CD4-positive, alpha-beta T cell treated with Interleukin-17A for 4 hours (primary cell): ENCODE data around the gene C6orf47.
"Not testable (repeated sequence)": the region's sequence is repeated elsewhere in the genome, so short reads cannot be mapped to it uniquely, and the experiment has no call there.

Experiments used
- DNase-seq: peaks from one replicate; pipeline ENCODE4 v3.0.0-alpha.2; 2020; ENCODE audit warnings: mixed read lengths

Gene C6orf47, protein sequence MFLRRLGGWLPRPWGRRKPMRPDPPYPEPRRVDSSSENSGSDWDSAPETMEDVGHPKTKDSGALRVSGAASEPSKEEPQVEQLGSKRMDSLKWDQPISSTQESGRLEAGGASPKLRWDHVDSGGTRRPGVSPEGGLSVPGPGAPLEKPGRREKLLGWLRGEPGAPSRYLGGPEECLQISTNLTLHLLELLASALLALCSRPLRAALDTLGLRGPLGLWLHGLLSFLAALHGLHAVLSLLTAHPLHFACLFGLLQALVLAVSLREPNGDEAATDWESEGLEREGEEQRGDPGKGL

DNA sequence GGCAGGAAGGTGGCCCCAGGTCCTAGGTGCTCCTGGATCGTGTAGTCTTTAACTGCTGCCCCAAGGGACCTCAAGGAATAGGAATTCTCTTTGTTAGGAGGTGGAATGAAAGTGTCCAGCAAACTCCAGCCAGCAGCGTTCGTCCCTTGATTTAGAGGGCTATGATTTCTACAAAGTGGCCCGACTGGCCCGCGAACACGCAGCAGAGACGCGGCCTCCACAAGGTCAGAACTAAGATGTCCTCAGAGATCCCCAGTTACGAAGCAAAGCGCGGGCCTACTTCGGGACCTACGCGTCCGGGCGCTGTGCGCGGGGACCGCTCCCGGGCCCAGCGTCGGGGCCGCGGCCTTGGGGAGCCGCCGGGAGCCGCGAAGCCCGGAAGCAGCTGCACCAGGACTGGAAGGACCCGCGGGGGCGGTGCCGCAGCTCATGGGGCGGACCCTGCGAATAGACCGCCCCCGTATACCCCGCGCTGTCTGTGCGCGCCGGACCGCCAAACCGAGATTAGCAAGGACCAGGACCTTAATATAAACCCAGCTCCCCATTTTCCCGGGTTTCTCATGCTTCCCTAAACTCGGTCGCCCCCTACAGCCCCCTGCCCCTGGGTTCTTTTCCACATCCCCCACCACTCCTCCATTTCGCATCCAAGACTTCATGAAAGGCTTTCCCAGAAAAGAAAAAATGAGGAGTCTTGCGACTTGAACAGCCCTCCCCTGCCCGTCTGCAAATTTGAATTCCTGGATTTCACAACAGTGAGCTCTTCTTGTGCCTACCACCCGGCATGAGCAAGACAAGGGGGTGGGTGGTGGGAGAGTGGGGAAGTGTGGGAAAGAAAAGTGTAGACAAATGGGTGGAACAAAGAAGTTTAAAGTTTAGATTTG is at the start of gene C6orf47:
Gene C6orf47 (minus strand): TSS at position 398 of the 881 bp plus-strand sequence. CDS start 831 bp downstream, outside the sequence.
- peak; percentile 88 for DNase-seq

DNA sequence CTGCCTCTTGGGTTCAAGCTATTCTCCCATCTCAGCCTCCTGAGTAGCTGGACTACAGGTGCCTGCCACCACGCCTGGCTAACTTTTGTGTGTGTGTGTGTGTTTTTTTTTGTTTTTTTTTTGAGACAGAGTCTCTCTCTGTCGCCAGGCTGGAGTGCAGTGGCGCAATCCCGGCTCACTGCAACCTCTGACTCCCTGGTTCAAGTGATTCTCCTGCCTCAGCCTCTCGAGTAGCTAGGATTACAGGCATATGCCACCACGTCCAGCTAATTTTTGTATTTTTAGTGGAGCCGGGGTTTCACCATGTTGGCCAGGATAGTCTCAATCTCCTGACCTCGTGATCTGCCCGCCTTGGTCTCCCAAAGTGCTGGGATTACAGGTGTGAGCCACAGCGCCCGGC is 48.6 kb upstream of the C6orf47 start:
- DNase-seq, result not testable (repeated sequence)

DNA sequence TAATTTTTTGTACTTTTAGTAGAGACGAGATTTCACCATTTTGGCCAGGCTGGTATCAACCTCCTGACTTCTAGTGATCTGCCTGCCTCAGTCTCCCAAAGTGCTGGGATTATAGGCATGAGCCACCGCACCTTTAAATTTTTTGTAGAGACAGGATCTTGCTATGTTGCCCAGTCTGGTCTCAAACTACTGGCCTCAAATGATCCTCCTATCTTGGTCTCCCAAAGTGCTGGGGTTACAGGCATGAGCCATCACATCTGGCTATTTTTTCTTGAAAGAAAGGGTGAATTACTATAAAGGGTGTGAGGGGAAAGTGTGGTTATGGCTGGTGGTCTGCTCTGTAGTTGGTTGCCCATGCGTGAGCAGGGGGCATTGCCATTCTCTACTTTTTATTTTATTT is 47.6 kb upstream of the C6orf47 start:
- no peak for DNase-seq

DNA sequence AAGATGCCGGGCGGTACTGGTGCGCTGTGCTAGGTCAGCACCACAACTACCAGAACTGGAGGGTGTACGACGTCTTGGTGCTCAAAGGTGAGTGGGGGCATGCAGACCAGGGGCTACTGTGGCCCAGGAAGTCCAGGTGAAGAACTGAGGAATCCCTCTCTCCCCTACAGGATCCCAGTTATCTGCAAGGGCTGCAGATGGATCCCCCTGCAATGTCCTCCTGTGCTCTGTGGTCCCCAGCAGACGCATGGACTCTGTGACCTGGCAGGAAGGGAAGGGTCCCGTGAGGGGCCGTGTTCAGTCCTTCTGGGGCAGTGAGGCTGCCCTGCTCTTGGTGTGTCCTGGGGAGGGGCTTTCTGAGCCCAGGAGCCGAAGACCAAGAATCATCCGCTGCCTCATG is 47.1 kb upstream of the C6orf47 start:
- no peak for DNase-seq

DNA sequence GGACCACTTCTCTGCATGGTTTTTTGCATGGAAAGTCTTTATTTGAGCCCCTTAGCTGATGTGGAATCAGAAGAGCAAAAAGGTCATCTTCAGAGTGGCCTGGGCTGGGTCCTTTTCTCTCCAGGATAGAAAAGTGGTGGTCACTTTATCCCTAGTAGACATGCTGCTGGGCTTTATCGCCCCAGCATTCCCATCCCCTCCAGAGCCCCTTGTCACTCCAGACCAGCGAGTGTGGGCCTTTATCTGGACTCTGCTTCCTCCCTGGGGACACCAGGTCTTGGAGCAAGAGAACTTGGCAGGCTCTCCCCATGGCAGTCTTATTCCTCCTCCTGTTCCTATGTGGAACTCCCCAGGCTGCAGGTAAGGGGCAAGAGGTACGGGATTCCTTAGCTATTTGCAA is 46.0 kb upstream of the C6orf47 start, which contains the start of gene LY6G6F:
Gene LY6G6F (plus strand): TSS at position 268 of the 400 bp plus-strand sequence. CDS start 41 bp downstream, at position 309.
- no peak for DNase-seq

DNA sequence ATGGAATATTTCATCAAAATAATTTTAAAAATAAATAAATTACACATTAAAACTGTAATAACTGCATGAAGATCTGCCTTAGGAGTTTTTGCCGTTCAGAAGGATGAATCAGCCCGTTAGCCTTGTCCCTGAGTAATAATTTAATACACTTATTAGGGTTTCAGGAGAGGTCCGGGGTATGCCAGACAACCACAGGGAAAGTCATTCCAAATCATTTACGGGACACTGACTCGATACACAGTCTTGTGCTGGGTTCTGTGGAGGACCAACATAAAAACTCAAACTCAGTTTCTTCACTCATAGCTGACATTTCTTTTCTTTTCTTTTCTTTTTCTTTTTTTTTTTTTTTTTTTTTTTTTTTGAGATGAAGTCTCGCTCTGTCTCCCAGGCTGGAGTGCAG is 45.4 kb upstream of the C6orf47 start:
- DNase-seq, result no peak

DNA sequence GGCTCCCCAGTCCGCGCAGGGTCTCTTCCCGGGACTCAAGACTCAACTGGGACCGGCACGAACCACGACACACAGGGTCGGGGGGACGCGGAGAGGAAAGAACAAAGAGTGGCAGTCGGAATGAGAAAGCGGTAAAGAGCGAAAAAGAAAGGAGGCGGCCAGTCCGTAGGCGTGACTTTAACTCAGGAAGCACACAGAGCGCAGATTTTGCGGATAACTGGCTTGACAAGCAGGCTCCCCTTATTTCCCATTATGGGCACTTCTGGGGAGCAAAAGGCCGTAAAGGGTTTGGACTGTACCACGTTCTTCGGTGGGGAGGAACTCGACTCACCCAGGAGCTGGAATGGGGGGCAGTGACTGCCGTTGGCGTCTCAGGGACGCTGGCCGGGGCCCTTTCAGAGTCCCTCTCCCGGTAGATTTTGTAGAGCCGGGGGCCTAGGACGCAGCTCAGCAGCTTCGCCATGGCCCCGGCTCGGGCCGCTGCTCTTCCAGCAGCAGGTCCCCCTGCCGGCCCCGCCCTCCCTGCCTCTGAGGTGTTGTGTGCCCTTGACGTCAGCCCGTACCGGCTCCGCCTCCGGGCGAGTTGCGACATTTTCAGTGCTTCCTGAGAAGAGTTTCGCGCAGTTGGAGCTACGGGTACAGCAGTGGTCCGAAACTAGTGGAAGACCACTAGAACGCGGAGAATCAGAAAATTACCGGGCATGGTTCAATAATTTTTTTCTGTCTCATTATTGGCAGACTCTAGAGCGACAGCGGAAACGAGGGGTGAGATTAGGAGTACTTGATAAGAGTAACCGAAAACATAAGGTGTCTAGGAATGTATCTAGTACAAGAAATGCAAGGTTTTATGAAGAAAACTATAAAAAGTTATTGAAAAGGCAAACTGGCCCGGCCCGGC is 42.5 kb upstream of the C6orf47 start, which contains the start of gene ABHD16A:
Gene ABHD16A (minus strand): TSS at position 506 of the 898 bp plus-strand sequence. CDS start 43 bp downstream, at position 463.
- DNase-seq, result peak; percentile 99

DNA sequence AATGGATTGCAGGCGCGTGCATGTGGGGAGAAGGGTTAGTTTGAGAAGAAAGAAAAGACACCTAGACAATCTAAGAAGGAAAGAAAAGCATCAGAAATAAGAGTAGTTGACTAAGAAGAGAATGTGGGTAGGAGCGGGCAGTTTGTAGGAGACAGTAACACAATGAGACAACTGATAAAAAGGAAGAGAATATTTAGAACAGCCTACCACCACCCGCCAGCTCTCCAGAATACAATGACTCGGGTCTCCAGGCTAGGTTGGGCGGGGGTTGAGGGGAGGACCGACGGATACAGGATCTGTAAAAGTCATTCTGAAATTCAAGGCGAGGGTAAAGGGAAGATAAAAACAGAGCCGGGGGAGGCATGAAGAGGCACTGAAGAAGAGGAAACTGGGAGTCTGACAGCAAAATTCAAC is 41.8 kb upstream of the C6orf47 start:
- DNase-seq, result no peak

DNA sequence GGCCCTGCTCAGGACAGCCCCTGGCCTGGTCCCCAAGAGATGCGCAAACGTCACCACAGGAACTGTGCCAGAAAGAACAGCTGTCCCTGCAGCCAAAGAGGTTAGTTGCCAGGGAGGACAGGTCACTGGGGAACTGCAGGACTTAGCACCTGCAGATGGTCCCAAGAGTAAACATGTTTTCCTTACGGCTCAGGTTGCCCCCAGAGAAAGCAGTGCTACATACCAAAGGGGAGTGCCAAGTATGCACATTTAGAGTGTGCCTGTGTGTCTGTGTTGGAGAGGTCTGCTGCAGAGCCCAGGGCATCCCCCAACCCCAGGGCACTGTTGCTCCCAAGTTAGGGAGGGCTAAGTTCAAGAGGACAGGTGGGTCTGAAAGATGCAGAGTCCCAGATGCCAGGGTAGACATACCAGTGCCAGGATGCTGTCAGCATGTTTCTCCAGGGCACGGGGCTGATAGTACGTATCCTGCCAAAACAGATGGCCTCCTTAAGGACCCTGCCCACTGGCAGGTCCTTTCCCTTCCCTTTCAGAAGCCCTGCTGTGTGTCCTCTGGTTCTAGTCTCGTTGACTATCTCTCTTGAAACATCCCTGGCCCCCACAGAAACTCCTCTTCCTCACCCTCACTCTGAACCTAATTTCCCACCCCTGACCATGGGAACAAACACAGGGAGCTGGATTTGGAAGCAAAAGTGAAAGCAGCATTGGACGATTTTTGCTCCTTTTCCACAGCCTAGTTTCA is 41.3 kb upstream of the C6orf47 start:
- no peak for DNase-seq

DNA sequence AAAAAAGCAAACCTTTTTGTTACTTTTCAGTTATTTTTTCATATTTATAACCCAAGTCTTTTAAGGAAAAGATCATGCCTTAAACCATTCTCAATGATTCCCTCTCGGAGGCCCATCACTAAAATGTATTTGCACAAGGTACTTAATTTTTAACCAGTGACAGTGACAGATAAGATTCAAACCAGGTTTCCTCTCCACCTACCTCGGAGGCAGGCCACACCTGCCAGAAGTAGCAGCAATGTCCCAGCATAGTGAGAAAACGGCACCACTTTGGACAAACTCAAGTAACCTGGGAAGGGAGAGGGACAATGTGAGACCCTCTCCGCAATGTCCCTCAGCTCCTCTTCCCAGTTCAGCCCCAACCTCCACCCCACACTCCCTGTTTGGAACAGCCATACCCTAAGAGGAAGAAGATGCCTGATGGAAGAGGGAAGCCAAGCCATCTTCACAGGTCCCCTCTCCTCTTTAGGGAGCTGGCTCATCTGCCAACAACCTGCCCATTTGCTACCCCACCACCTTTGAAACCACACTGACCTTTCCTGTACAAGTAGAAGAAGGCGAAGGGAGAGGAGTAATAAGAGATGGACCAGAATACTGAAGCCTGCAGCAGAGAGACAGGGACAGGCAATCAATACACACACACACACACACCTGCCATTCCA is 40.3 kb upstream of the C6orf47 start:
- no peak for DNase-seq

DNA sequence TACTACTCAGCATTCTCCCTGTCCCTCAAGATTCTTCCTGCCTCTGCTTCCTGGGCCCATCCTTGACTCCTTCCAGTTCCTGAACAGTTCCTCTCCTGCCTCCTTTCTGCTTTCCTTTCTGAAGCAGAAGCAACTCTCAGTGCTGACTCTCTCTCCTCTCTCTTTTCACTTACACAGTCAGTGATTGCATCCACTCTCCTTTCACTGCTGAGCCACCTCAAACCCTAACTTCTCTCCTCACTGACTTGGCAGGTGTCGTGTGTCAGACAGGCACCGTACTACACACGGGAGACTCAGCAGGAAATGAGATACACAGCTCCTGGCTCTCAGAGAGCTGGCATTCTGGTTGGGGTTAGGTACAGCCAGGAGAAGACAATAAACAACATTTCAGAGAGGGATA is 37.0 kb upstream of the C6orf47 start:
- no peak for DNase-seq

DNA sequence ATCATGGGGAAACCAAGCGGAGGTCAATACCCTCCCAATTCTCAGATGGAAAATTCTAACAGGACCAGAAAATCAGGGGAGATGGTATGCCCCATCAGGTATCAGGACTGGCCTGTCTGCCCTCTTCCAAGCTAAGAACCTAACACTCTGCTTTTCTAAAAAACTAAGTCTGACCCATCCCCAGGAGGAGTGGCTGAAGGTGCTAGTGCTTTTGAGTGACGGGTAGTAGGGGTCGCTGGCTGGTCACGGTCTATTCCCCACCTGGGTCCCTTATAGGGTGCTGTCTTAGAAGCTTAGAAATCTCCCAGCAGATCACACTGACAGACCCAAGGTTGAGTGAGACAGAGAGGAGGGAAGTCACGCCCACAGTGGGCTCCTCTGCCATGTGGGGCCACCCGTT is 33.0 kb upstream of the C6orf47 start:
- DNase-seq, result no peak

DNA sequence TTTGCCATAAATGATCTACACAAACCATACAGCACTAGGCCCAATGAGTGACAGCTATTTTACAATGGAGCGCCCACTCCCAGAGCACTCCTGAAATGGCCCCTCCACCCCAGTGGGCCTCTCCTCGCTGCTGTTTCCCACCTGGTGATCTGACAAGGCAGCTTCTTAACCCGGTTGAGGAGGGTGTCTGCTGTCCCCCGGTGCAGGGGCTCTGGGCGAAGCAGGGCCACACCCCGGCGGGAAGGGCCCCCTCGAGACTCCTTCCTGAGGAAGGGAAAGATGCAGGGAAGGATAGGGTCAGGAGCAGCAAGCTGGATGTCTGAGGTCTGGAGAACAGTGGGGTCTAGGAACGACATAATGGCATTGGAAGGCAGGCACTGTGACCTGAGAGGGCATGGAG is 32.3 kb upstream of the C6orf47 start:
- DNase-seq, result no peak

DNA sequence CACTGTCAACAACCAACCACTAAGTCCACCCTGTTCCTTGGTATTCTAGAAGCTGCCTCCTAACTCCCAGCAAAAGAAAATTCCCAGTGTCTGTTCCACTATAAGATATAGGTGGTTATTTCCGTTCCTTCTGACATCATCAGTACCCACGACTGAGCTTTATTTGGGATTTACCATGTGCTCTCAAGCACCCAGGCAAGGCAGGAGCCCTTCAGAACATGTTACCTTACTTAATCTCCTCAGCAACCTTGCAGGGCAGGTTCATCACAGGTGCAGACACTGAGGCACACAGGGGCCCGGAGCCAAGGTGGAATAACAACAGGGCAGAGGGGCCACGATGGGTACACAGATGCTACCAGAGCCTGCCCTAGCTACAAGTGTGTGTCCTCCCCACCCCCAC is 31.8 kb upstream of the C6orf47 start:
- no peak for DNase-seq

DNA sequence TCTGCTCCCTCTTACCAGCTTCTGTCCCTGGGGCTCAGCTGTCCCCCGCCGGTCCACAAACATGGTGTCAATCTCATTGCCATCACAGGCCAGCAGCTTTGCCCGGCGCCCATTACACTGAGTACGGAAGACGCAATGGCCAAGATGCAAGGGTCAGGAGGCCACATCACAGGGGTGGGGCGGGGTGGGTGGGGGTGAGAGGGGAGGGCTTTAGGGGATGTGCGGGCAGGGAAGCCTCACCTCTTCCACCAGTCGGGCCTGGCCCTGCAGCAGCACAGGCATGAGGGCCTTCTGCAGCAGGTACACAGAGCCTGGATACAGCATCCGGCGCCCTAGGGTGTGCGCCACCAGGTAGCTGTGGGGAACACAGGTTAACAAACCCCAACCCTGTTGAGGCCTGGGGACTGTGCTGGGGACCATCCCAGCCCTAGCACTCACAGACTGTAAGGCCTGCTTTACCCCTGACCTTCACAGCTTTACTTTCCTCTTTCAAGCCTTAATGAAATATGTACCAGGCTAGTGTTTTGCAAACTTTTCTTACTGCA is 31.1 kb upstream of the C6orf47 start:
- DNase-seq, result no peak

DNA sequence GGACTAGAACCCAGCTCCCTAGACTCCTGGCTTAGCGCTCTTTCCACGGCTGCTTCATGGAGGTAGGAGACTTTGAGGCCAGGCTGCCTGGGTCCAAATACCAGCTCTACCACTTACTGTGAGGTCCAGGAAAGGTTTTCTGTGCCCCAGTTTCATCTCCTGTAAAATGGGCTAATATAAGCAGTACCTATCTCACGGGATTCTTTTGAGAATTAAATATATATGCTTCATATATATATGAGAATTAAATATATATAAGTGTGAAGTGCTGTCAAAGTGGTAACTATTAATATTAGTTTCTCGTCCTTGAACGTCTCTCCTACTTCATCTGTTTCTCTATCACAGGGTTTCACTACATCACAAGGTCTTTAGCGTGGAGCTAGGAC is 30.5 kb upstream of the C6orf47 start:
- DNase-seq, result no peak

DNA sequence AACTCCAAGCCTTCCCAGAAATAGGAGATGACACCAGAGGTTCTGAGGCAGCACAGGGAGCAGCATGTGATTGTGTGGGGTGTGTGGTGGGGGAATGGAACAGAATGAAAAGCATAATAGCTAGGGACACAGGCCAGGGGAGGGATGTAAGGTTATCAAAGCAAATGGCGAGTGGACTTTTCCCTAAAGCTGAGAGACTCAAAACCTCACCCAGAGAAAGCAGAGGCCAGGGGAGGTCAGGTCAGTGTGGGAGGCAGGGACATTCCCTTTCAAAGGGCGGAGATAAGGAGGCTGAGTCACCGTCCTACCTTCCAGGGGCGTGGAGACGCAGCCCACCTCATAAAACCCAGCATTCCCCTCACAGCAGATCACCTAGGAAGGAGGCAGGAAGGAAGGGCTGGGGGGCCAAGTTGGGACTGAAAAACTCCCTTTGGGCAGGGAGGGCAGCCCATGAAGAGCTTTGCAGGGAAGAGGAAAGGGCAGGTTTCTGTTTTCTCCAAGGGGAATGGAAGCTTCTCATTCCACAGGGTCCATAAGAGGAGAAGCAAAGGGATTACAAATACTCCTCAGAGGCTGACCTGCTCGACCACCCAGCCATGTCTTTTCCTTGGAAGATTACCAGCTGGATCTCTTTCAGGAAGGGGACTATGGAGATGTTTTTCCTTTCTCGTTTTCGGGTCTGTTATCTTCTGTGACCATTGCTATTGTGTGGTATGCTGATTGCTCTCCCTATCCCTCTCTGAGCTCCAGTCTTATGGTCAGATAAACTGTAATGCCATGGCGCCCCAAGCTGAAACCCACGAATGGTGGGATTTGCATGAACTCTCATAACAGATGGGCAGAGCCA is 29.9 kb upstream of the C6orf47 start:
- DNase-seq, result no peak

DNA sequence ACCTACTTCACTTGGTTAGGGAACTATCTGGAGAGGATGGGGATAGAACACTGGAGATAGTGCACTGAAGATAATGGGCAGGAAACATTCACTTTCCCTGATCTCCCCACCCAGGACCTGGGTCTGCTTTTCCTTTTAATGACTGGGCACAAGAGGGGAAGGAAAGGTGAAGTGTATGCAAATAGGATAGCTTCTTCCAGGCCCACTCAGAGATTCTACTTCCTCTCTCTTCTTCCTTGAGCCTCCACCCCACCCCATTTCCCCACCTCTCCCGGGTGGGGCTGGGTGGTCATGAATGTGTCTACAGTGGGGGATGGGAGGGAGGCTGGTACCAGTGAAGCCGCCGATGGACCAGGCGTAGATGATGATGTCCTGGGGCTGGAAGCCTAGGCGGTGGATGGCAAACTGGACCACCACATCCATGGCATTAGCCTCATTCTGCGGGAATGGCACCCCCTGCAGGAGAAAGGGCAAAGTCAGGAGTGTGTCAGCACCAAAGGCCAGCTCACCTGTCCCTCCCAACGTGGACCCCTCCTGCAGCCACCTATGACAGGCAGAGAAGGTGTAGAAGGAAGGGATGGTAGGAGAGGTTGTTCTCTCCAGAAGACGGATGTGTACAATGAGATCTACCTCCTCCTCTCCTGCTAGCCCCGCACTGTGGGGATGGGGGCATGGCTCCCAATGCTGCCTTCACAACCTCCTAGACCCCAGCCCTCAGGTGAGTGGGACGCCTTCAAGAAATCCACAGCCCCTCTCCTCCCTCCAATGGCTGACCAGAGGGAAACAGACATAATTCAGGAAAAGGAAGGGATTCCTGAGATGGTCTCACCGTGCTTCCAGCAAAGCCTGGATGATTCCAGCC is 28.9 kb upstream of the C6orf47 start:
- DNase-seq, result peak; percentile 19
